HG03521 (cell line): ENCODE data around the gene RBM4.

Experiments
- ATAC-seq: cut with Tn5 transposase; IDR thresholded peaks from one replicate; pipeline ENCODE4 v1.9.1; 2021; ENCODE audit warnings: mild to moderate bottlenecking, moderate library complexity; ENCODE audit not compliant: unreplicated experiment

Gene RBM4

DNA sequence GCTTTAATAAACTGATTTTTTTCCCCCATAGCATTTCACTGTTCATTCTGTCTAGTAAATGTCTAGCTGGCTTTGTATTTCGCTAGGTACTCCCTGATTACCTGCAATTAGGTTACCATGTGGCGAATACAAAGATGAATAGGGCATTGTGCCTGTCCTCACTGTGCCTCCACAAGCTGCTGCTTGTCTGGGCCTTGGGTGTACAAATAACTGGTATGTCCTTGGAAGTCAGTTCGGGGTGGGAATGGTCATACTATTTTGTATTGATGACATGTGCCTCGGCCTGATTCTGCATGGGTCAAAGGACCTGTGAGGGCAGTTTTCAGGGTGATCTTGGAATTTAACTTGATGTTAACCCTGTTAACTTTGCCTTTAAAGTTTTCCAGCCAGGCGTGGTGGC lies 11.4 kb downstream of the RBM4 start:
- no peak for ATAC-seq

- no peak for ATAC-seq
Measured at GRCh38 chr11:66651016-66651415, 12.5 kb downstream of the RBM4 start.

DNA sequence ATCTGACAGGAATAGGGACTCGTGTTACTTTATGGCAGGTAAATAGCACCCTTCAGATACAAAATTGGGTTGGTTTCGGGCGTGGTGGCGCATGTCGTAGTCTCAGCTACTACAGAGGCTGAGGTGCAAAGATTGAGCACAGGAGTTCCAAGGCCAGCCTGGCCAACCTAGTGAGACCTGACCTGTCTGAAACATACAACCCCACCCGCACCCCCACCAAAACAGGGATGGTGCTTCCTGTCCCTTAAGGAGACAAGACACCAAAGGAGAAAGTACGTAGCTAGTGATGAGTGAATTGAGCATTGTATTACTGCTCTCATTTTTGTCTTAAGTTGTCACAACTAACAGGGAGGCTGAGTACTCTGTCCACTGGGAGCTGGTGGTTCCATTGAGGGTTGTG lies 14.1 kb downstream of the RBM4 start:
- ATAC-seq: no peak

GRCh38 chr11:66653123-66653522 lies 14.6 kb downstream of the RBM4 start:
- ATAC-seq: no peak

- no peak for ATAC-seq
Measured at GRCh38 chr11:66659763-66660162, 21.3 kb downstream of the RBM4 start.

DNA sequence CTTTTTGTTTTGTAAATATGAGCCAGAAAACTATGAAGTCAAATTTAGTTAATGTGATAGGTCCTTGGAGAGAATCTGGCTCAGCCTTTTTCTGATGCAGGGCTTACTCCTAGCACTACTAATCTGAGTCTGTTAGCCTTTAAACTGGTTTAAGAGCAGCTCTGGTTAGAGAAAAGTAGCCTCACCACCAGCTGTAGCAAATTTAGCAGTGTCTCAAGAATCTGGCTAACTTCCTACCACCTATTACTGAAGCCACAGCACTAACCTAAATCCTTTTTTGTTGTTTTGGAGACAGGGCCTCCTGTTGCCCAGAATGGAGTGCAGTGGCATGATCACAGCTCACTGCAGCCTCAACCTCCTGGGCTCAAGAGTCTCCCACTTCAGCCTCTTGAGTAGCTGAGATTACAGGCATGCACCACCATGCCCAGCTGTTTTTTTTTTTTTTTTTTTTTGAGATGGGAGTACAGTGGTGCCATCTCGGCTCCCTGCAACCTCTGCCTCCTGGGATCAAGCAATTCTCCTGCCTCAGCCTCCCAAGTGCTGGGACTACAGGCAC lies 25.3 kb downstream of the RBM4 start:
- no peak for ATAC-seq

DNA sequence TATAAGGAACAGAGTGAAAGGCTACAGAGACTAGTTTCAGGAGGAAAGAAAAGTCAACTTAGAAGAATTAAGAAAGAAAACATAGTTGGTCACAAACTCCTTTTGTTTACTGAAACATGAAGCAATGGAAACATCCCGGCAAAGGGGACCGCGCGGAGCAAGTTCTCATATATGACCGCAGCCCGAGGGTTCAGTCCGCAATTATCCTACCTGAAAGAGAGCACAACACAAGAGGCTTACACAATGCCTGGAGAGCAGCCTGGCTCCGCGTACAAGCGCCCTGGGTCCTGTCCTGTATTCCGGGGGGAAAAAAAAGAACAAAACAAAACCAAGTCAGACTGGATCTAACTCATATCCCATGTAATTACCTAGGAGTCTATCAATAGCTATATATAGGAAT lies 26.9 kb downstream of the RBM4 start:
- no peak for ATAC-seq

GRCh38 chr11:66670816-66671215 lies 32.3 kb downstream of the RBM4 start:
- no peak for ATAC-seq

DNA sequence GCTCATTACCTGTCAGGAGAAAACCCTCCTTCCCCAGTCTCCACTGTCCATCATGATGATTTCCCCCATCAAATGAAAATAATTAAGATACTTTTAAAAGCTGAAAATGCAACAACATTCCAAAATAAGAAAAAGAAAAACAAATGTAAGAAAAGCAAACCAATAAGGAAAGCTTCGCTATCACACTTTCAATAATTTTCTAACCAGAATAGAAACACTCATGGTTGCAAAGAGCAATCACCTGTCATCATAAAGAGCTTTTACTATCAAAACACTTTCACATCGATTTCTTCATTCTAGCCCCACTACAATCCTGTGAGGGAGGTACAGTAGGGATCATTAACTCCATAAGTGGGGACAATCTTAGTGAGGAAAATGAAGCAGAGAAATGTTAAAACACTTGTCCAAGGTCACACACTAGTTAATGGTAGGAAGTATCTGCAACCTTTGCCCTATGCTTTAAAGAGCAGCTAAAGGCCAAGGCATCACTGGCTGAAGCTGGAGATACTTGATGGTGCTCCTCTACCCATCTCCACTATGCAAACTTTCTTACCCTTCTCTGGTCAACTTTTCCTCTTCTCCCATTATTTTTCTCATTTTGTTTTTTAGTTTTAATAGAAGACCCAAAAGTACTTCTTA lies 36.6 kb downstream of the RBM4 start:
- no peak for ATAC-seq

GRCh38 chr11:66676282-66676919 lies 37.9 kb downstream of the RBM4 start:
- no peak for ATAC-seq

DNA sequence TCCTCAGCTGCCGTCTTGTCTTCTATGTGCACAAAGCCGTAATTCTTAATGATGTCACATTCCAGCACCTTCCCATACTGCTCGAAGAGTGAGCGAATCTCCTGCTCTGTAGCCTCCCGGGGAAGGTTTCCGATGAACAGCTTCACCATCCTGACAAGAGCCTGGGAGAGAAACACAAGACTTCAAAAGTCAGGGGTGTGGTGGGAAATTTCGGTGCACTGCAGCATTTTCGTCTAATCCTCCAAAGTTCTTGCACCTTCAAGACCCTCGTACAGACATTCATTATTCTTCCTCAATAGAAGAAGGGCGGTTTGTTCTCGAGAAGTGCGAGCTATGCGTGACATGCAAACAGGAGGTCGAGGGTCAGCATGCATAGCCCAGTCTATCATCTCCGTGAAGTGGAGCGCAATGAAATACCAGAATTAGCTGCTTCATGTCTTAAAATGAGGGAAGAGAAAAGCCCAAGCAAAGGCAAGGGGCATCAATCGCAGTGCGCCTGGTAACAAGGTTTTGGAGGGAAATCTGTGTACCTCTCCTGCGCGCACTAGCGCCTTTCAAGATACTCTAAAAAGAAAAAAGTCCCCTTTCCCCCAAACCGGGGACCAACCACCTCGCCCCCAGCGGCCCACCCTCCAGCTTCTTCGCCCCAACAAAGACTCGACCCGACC lies 38.6 kb downstream of the RBM4 start:
- no peak for ATAC-seq

GRCh38 chr11:66677599-66678375 lies 39.3 kb downstream of the RBM4 start, which contains the start of gene RBM4B:
RBM4B (minus strand) TSS chr11:66677887; CDS start chr11:66677079, 808 bp downstream.
- peak; percentile 89 for ATAC-seq

DNA sequence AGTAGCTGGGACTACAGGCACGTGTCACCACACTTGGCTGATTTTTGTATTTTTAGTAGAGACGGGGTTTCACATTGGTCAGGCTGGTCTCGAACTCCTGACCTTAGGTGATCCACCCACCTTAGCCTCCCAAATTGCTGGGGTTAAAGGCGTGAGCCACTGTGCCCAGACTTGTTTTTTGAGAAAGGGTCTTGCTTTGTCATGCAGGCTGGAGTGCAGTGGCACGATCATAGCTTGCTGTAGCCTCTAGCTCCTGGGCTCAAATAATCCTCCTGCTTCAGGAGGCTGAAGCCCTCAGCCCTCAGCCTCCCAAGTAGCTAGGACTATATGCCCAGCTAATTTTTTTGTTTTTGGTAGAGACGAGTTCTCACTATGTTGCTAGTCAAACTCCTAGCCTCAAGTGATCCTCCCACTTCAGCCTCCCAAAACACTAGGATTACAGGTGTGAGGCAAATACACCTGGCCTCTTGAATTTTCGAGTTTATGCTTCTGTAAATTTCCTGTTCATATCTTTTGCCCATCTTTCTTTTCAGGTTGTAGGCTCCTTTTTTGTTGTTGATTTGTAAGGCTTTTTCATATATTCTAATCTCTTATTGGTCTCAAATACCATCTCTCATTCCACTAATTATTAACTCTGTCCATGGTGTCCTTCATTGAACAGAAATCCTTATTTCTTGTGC lies 42.6 kb downstream of the RBM4 start:
- ATAC-seq: no peak

- no peak for ATAC-seq
Measured at GRCh38 chr11:66683877-66684276, 45.4 kb downstream of the RBM4 start.

DNA sequence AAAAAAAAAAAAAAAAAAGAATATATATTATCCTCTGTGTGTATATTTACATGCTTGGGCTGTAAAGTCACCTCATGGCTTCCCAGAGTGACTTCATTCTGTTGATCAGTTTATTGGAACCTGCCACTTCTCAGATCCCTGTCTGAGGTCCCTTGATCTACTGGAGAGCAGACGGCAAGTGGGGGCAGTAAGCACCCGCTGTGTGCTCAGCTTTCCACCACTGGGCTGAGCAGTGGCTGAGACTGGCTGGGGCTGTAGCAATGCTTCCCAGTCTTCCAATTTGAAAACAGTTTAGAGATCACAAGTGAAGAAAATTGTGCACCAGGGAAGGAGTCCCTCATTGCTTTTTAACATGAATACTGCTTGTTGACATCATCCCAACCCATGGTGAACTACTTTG lies 46.1 kb downstream of the RBM4 start:
- ATAC-seq: no peak

GRCh38 chr11:66685276-66686099 lies 47.0 kb downstream of the RBM4 start:
- no peak for ATAC-seq

- ATAC-seq: no peak
Measured at GRCh38 chr11:66686100-66686785, 47.7 kb downstream of the RBM4 start.

DNA sequence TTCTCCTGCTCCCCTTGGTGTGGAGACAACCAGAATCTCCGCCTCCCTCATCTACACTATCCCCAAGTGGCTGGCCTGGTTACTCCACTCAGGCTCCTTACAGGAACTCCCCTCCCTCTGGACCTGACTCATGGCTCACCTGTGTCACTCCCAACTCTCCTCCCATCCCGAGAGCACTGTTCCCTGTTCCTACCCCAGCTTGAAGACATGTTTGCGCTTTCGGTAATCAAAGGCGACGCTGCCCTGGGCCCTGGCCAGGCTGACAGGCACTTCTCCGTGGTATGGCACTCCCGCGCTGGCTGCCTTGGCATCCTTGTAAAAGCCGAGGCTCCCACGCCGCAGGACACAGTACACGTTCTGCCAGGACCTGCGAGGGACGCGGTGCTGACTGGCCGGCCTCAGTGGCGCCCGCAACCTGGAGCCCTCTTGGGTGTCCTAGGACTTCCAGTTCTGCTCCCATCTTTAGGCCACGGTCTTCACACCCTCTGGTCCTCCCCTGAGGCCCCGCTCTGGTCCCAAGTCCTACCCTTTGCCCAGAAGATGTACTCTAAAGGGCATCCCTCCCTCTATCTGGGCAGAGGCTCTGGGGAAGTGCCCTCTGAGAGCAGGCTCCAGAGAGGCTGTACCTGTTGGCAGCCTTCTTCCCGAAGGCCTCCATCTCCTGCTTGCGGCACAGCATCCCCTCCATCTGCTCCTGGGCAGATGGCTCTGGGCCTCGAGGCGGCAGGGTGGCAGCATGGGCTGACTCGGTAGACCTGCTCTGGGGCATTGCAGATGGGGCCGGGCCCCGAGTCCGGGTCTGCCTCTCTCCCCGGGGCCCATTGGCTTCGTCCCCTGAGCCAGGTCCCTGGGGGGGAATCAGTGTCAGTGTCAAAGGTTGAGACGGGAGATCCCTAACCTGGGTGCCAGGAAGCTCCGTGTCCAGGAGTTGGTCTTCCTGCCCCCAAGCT lies 48.6 kb downstream of the RBM4 start:
- no peak for ATAC-seq
